GM06990 (cell line): ENCODE data around the gene MRPS18A.

ENCODE experiments used
- DNase-seq: peaks from one replicate; pipeline ENCODE4 v3.0.0-alpha.2; 2011; ENCODE audit not compliant: insufficient read length; ENCODE audit errors: extremely low read depth
- H3K27me3 ChIP-seq: replicated peaks from 2 replicates; pipeline ENCODE4 v1.6.0; 2011; ENCODE audit warnings: low read length; ENCODE audit not compliant: control insufficient read depth, insufficient read depth
- H3K36me3 ChIP-seq: 2 replicates; pipeline ENCODE4 v1.5.1; 2011; ENCODE audit warnings: low read length; ENCODE audit not compliant: control insufficient read depth, insufficient read depth
- H3K4me3 ChIP-seq: replicated peaks from 2 replicates; pipeline ENCODE4 v1.5.1; 2011; ENCODE audit warnings: low read depth, mild to moderate bottlenecking, control low read depth, low read length
- TF ChIP-seq, protein P1 (sequence below): IDR thresholded peaks from 2 replicates; pipeline ENCODE4 v1.5.1; 2011; ENCODE audit warnings: low read length, control low read depth, mild to moderate bottlenecking, inconsistent platforms; ENCODE audit not compliant: insufficient read depth, poor library complexity, severe bottlenecking

MRPS18A gene

GRCh38 chr6:43725643-43726580 is 38.3 kb upstream of the MRPS18A start:
- Histone ChIP-seq H3K27me3 (no peaks in the 10 kb centered on the region), H3K4me3 (no peak overlapping the region), H3K36me3 (no peaks in the 10 kb centered on the region)
- DNase-seq: no peak
- TF ChIP-seq, protein P1, sequence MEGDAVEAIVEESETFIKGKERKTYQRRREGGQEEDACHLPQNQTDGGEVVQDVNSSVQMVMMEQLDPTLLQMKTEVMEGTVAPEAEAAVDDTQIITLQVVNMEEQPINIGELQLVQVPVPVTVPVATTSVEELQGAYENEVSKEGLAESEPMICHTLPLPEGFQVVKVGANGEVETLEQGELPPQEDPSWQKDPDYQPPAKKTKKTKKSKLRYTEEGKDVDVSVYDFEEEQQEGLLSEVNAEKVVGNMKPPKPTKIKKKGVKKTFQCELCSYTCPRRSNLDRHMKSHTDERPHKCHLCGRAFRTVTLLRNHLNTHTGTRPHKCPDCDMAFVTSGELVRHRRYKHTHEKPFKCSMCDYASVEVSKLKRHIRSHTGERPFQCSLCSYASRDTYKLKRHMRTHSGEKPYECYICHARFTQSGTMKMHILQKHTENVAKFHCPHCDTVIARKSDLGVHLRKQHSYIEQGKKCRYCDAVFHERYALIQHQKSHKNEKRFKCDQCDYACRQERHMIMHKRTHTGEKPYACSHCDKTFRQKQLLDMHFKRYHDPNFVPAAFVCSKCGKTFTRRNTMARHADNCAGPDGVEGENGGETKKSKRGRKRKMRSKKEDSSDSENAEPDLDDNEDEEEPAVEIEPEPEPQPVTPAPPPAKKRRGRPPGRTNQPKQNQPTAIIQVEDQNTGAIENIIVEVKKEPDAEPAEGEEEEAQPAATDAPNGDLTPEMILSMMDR: no peak

DNA sequence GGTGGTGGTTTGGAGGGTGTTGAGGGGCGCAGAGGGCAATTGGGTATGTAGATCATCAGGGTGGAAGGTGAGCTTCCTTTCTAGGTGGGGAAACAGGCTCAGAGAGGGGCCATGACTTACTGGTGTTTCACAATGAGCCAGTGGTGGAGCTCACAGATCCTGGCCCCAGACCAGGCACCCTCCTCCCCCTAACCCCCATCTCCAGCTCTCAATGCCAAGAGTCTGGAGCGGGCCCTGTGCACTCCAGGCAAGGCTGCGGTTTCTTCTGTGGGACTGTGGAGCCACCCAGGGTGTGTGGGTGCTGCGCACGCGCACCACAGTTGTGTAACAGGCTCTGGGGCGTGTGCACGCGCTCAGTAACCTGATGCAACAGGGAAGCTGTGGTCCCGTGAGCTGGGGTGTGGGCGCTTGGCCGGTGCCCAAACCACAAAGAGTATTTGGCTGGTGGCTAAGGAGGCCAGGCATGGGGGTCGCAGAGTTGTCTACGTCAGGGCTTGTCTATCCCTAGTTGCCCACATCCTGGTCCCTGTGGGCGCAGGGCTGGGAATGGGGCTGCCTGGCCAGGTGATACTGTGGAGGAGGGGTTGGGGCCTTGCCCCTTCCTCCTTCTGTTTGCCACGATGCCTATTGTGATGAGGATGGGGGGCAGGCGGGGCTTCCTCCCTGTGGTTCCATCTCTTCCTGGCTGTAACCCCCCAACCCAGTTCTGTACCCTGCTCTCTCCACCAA is 37.5 kb upstream of the MRPS18A start:
- no peaks in the 10 kb centered on the region for H3K27me3 ChIP-seq
- TF ChIP-seq, protein P1: no peak
- no peak overlapping the region for H3K4me3 ChIP-seq
- no peaks in the 10 kb centered on the region for H3K36me3 ChIP-seq
- DNase-seq: peak; percentile 88

GRCh38 chr6:43724354-43724753 is 36.8 kb upstream of the MRPS18A start:
- Histone ChIP-seq H3K27me3 (no peaks in the 10 kb centered on the region), H3K36me3 (no peaks in the 10 kb centered on the region), H3K4me3 (no peak overlapping the region)
- TF ChIP-seq, protein P1: no peak
- DNase-seq: no peak

- TF ChIP-seq, protein P1: peak; percentile 83
- Histone ChIP-seq H3K27me3 (no peaks in the 10 kb centered on the region), H3K36me3 (no peaks in the 10 kb centered on the region), H3K4me3 (no peak overlapping the region)
- DNase-seq: peak; percentile 63
Observed at GRCh38 chr6:43723737-43724295, 36.2 kb upstream of the MRPS18A start.

DNA sequence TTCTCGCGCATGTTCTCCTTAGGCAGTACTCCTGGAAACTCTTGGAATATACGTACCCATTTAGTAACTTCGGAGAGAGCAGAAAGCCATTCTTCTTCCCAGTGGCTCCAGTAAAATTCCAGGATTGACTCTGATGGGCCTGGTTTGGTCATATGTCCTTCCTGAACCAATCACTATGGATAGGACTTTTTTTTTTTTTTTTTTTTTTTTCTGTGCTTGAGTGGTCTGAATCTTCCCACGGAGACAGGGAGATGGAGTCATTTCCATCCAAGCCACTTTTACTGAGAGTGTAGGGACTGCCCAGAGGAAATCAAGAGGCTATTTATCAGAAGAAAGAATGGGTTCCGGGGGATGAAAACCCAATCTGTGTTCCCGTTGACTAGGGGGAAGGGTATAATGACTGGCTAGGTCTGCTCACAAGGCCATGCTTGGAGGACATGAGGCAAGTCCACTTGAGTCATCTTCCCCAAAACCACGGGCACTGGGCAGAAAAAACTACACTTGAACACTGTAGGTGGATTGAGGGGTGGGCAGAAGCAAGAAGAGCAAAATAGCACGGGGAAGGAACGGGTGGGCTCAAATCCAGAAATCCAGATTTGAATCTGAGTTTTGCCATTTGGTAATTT is 35.4 kb upstream of the MRPS18A start:
- H3K36me3 ChIP-seq: no peaks in the 10 kb centered on the region
- TF ChIP-seq, protein P1: no peak
- no peak overlapping the region for H3K4me3 ChIP-seq
- no peaks in the 10 kb centered on the region for H3K27me3 ChIP-seq
- no peak for DNase-seq
